Limb (tissue), 2 donors: ENCODE measurements around the gene ANKRD9.
"Not testable (repeated sequence)": the region's sequence is repeated elsewhere in the genome, so short reads cannot be mapped to it uniquely, and the experiment has no call there.

ENCODE experiments used
- DNase-seq, 2 donors: peaks; one replicate each; pipeline ENCODE4 v3.0.0-alpha.2; 2016; ENCODE audit errors: extremely low spot score in 2 of 2

The ANKRD9 gene

DNA sequence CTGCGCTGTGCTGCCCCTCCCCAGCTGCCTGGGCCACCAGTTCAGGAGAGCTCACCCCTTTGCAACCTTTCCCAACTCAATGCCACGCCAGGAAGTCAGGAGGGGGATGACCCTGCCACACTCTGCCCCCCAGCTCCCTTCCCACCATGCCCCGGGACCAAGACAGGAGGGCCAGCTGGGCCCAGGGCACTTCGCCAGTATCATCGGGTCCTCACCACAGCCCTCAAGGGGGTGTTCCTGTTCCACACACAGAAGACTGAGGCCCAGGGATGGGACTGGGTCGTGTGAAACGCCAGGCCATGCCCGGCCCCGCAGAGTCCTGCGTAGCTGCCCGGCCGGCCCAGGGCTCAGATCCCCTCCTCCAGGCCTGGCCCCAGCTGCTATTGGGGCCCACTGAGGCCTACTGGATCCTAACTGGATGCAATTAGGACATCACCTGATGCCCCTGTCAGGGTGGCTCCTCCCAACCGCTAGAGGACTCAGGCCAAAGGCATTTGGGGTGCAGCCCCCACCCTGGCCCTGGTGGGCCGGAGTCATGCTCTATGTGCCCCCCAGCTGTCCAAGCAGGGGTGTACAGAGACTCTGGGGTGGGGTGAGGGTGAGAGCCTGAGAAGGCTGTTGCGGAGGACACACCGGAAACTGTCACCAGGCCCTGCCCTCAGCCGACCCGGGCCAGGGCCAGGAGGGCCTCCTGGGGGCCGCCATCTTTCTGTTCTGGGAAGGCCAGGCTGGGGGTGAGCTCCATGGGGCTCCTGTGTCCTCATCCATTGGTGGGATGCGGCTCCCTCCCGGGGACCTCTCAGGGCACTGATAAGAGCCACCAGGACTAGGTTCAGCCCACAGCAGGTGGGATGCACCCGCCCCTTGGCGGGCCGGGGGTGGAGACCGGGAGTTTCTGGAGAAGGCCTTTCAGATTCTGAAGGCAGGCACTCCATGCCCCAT, 29.3 kb upstream of the ANKRD9 start:
- DNase-seq, result no peak

DNA sequence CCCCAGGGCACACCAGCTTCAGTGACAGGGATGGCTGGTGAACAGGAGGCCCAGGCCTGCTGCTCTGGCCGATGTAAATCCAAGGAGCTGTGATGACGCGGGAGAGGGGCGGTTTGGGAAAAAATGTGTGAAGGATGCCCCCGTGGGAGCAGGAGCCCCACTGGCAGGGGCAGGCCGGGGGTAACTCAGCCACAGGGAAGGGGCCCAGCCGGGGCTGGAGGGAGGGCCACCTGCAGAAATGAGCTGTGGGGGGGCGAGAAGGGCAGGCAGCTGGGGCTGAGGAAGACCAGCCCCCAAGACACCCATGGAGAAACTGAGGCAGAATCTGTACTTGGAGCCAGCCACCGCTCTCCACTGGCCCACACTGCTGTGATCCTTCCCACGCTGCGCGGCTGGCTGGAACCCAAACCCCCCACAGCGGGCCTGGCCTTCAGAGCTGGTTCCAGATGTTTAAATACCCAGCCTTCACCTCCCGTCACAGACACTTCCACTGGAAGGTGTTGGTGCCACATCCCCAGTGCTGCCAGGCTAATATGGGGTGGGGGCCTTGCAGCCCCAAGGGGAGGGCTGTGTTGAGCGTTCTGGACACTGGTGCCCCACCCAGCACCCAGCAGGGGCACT, 28.5 kb upstream of the ANKRD9 start:
- DNase-seq, result no peak

GRCh38 chr14:102532204-102532658, 22.7 kb upstream of the ANKRD9 start:
- DNase-seq, result no peak

DNA sequence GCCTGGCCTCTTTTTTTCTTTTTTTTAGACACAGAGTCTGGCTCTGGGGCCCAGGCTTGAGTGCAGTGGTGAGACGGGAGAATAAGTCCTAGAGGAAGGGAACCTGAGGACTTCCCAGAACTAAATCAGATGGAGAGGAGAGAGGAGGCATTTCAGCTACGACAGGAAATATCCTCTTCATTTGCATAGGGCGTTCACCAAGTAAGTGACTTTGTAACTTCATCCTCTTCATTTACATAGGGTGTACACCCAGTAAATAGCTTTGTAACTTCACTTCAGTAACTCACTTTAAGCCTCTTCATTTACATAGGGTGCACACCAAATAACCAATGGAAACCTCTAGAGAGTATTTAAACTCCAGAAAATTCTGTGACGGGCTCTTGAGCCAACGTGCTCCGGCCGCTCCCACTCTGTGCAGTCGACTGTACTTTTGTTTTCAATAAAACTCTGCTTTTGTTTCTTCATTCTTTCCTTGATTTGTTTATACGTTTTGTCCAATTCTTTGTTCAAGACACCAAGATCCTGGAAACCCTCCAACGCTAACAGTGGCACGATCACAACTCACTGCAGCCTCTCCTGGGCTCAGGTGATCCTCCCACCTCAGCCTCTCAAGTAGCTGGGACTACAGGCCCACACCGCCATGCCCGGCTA, 21.4 kb upstream of the ANKRD9 start:
- DNase-seq, result no peak

DNA sequence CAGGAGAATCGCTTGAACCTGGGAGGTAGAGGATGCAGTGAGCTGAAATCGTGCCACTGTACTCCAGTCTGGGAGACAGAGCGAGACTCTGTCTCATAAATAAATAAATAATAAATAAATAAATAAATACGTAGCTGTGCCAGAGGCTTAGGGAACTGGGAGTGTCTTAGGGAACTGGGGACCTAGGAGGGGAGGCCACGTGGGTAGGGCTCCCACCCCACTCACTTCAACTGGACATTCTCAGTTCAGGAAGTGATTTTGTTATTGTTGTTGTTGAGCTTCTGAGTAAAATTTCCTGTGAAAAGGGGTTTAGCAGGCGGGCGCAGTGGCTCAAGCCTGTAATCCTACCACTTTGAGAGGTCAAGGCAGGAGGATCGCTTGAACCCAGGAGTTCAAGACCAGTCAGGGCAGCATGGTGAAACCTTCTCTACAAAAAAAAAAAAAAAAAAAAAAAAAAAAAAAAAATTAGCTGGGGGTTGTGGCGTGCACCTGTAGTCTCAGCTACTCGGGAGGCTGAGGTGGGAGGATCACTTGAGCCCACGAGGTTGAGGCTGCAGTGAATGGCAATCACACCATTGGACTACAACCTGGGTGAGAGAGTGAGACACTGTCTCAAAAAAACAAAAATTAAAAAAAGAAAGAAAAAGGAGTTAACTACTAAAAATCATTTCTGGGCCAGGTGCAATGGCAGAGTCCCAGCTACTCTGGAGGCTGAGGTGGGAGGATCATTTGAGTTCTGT, 19.0 kb upstream of the ANKRD9 start:
- DNase-seq, result no peak

- no peak for DNase-seq
These were observed 16.4 kb upstream of the ANKRD9 start for GRCh38 chr14:102525929-102526497.

GRCh38 chr14:102525219-102525928, 15.8 kb upstream of the ANKRD9 start:
- DNase-seq, result peak in 1 of 2 donors; percentile 58

DNA sequence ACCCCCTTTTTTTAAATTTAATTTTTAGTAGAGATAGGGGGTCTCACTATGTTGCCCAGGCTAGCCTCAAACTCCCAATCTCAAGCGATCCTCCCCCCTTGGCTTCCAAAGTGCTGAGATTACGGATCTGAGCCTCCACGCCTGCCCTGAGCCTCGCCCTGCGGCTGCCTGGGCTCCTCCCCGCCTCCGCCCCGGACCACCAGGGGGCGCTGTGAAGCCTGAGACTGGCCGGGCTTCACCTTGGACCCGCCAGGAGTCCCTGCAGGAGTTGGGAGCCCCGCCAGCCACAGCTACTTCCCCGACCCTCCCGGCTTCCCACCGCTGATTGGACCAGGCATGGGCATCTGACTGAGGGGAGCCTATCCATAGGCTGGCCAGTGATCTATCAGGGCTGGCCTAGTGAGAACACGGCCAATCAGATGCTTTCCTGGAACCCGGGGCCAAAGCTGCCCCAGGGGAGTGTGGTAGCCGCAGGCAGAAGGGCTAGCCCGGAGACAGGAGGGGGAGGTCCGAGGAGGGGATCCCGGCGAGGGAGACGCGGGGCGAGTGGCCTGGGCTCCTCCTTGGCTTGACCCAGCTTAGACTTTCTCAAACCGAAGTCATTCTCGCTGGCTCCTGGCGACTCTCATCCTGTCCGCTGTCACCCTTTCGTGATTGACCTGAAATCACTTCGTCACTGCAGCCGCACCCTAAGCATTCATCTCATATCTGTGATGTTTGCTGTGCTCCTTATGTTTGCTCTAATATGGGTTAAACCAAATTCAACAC, 15.1 kb upstream of the ANKRD9 start:
- DNase-seq, result peak; percentile 99

DNA sequence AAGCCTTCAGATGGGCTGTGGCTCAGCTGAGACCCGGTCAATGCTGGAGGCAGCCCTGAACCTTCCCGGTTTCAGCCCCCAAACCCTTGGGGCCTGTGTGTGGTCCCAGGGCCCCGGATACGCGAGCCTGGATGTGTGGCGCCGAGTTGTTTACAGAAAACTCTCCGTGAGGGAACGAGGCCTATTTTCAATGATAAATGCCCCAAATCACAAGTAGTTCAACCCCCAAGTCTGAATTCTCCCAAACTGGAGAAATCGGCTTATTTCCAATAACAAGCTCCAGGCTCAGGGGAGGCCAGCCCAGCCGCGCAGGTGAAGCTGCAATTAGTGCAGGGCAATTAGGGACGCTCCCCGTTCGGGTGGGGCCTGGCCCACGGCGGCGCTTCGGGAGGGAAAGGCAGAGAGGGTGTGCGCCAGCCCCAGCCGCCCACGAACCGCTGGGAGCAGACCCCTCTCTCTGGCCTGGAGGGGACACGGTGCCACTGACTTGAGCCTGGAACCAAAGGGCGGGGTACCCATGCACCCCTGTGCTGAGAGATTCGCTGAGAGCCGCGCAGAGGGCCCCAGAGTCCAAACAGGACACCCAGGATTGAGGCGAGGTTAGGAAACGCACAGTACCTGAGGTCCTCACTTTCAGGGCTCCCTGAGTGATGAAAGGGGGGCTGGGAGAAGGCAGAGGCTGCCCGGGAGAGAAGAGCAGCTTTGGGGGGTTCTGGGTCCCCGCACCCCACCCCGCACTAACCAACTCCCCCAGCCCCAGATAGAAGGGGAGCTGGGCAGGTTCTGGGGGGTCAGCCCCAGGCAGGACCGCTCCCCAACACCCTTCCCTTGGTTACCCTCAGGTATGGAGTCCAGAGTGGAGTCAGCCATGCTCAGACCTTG, 14.2 kb upstream of the ANKRD9 start:
- peak in 1 of 2 donors; percentile 46 for DNase-seq

DNA sequence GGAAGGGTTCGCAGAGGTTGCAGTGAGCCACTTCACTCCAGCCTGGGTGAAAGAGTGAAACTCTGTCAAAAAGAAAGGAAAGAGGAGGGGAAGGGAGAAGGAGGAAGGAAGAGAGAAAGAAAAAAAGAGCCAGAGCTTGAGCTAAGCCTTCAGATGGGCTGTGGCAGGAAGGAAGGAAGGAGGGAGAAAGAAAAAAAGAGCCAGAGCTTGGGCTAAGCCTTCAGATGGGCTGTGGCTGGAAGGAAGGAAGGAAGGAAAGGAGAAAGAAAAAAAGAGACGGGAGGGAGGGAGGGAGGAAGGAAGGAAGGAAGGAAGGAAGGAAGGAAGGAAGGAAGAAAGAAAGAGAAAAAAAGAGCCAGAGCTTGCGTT, 13.6 kb upstream of the ANKRD9 start:
- no peak for DNase-seq

DNA sequence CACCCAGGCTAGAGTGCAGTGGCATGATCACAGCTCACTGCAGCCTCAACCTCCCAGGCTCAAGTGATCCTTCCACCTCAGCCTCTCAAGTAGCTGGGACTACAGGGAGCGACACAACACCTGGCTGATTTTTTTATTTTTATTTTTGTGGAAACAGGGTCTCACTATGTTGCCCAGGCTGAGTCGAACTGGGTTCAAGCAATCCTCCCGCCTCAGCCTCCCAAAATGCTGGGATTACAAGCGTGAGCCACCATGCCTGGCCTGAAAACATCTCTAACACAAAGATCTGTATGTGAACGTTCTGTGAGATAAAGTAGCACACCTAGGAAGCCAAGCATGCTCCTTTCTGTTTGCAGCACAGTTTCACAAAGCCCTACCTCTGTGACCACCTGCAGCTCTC, 10.1 kb upstream of the ANKRD9 start:
- DNase-seq, result not testable (repeated sequence)

DNA sequence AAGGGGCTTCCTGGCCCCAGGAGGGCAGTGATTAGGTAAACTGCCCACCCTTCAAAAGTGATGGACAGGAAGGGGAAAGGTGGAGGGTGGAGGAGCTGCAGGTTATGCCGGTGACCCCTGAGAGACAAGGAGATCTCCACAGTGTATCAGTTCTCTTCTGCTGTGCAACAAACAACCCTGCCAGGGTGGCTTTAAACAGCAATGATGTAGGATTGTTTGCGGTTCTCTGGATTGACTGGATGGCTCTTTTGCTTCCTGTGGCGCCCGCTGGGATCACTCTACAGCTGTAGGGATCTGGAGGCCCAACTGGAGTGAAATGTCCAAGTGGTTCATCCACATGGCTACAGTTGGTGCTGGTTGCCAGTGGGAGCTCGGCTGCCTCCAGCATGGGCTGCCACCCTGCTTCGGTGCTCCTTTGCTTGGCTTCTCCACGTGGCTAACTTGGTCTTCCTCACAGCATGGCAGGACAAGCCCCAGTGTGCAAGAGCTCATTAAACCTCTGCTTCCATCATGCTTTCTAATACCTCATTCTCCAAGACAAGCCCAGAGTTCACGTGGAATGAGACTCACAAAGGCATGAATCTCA, 8.6 kb upstream of the ANKRD9 start:
- no peak for DNase-seq

GRCh38 chr14:102517392-102518062, 8.0 kb upstream of the ANKRD9 start:
- DNase-seq, result no peak

- DNase-seq, result peak in 1 of 2 donors; percentile 86
These were observed 7.2 kb upstream of the ANKRD9 start for GRCh38 chr14:102516531-102517391.

DNA sequence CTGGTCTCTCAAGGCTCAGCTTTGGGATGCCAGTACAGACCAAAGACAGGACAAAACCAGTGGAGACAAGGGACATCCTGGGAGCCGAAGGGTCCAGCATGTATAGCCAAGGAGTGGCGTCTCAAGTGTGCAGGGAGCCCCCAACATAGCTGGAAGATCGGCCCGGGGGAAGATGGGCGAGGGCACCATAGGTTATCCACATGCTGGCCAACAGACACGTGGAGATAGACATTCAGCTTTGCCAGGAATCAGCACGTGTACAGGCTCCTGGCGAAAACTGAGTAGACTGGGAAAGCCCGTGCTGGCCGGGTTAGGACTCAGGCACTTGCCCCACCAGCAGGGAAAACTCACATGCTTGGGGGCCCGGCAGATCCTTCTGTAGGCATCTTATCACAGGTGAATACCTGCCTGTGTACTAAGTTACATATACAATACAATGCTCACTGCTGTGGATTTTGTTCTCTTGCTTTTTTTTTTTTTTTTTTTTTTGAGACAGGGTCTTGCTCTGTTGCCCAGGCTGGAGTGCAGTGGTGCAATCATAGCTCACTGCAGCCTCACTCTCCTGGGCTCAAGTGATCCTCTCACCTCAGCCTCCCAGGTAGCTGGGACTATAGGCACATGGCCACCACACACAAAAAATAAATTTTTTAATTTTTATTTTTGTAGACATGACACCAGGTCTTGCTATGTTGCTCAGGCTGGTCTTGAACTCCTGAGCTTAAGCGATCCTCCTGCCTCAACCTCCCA, 5.6 kb upstream of the ANKRD9 start:
- no peak for DNase-seq
